ENCODE data around the gene CCNY. TPM values are rescaled to one million over a fixed set of nuclear protein-coding genes. Genes with fewer than 3 reads are reported as not detected.

Gene CCNY
- total RNA-seq, 4 donors from 2014 or later = 39.2 to 47.8 (median 40.9) TPM

- no peak for TF ChIP-seq CTCF (IDR thresholded peaks at IDR 0.05; ENCODE audit: low read depth)
Measured at GRCh38 chr10:35561715-35562114, 225.4 kb downstream of the CCNY start.

- TF ChIP-seq CTCF (IDR thresholded peaks at IDR 0.05; ENCODE audit: low read depth) = no peak
Measured at GRCh38 chr10:35562427-35562826, 226.1 kb downstream of the CCNY start.

GRCh38 chr10:35563261-35563891, 227.1 kb downstream of the CCNY start:
- TF ChIP-seq CTCF (IDR thresholded peaks at IDR 0.05; ENCODE audit: low read depth) = no peak

- no peak for TF ChIP-seq CTCF (IDR thresholded peaks at IDR 0.05; ENCODE audit: low read depth)
Measured at GRCh38 chr10:35564341-35564968, 228.1 kb downstream of the CCNY start.

GRCh38 chr10:35565602-35566081, 229.3 kb downstream of the CCNY start:
- TF ChIP-seq CTCF (IDR thresholded peaks at IDR 0.05; ENCODE audit: low read depth) = no peak

- TF ChIP-seq CTCF (IDR thresholded peaks at IDR 0.05; ENCODE audit: low read depth) = no peak
Measured at GRCh38 chr10:35567951-35568350, 231.6 kb downstream of the CCNY start.

- no peak for TF ChIP-seq CTCF (IDR thresholded peaks at IDR 0.05; ENCODE audit: low read depth)
Measured at GRCh38 chr10:35568483-35569015, 232.2 kb downstream of the CCNY start.
